ENCODE data around the gene MRPS21.

The MRPS21 gene

DNA sequence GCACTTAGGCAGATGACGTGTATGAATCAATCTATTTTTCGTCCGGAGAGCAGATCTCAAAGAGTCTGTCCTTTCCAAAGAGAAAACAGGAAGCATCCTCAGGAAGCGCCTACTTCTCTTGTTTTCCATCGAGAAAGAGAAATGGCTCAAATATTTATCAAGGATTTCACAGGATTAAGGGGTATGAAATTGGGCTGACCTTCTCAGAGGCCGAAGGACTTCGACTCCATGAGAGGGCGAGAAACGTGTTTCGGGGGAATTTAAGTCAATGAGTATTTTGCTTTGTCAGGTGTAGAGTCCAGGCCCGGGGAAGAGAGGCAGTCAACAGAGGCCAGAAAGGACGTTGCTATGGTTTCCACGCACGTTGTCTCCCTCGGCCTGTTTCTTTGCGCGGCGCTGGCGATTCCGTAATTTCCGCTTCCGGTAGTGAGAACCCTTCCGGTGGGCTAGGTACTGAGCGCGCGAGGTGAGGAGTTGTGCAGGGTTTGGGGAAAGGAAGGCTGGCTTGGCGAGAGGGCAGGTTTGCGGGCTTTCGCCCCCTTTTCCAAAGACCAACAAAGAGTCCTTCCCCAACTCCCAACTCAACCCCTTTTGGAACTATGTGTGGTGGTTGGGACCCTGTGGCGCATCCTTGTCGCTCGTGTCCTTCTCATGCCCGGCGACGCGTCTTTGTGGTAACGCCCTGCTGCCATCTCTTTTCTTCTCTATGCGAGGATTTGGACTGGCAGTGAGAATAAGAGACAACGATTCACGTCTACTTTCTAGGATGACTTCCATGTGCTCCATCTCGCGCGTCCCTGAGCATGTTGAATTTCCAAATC lies at the start of gene MRPS21:
MRPS21 (plus strand) TSS at position 429 of the 821 bp plus-strand sequence. CDS start 506 bp downstream, outside the sequence.
- peak; percentile 78 for DNase-seq (ENCODE audit: low spot score)
- H3K27ac ChIP-seq, result peak within 1 kb of the TSS; percentile 74
- CTCF ChIA-PET, result no interaction called here
- POLR2A ChIA-PET (ENCODE audit: low non-redundant PET), result no interaction called here
- TF ChIP-seq, protein P1, sequence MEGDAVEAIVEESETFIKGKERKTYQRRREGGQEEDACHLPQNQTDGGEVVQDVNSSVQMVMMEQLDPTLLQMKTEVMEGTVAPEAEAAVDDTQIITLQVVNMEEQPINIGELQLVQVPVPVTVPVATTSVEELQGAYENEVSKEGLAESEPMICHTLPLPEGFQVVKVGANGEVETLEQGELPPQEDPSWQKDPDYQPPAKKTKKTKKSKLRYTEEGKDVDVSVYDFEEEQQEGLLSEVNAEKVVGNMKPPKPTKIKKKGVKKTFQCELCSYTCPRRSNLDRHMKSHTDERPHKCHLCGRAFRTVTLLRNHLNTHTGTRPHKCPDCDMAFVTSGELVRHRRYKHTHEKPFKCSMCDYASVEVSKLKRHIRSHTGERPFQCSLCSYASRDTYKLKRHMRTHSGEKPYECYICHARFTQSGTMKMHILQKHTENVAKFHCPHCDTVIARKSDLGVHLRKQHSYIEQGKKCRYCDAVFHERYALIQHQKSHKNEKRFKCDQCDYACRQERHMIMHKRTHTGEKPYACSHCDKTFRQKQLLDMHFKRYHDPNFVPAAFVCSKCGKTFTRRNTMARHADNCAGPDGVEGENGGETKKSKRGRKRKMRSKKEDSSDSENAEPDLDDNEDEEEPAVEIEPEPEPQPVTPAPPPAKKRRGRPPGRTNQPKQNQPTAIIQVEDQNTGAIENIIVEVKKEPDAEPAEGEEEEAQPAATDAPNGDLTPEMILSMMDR (conservative IDR thresholded peaks at IDR 0.05; ENCODE audit: low read depth), result no peak

DNA sequence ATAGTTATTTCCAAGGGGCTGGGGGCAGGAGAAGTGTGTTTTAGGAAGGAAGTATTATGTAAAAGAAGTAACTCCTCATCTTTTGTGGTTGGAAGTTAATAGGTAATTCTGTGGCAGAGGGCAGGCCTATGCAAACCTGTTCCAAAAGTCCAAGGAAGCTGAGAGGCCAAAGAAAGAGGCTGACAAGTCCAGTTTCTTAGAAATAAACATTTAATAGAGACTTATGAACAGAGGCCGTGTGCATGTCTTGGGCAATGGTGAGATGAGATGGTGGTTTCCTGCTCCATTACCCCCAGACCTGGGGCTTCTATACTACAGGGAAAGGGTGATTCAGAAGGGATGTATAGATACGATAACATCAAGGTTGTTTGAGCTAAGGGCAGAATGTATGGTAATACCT lies 43.7 kb upstream of the MRPS21 start:
- CTCF ChIA-PET, result no interaction called here
- H3K27ac ChIP-seq, result no peak overlapping the region
- DNase-seq (ENCODE audit: low spot score), result no peak
- TF ChIP-seq, protein P1 (conservative IDR thresholded peaks at IDR 0.05; ENCODE audit: low read depth), result no peak
- POLR2A ChIA-PET (ENCODE audit: low non-redundant PET), result no interaction called here

DNA sequence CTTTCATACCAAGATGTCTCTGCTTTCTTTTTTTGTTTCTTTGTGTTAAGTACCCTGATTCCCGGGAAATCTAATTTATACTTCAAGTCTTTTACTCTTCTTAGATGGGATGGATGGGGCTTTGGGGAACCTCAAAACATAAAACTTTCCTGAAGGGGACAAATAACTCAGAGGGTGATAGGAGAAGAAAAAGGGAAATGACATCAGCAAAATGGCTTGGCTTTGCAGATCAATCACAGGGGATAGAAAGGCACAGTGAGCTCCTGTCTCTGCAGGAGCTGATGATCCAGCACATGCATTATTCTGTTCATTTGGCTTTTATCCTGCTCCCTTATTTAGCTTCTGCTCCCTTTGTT lies 37.5 kb upstream of the MRPS21 start:
- TF ChIP-seq, protein P1 (conservative IDR thresholded peaks at IDR 0.05; ENCODE audit: low read depth), result no peak; the same call in 1 of the 2 replicates
- DNase-seq (ENCODE audit: low spot score), result no peak
- ChIA-PET POLR2A (ENCODE audit: low non-redundant PET) (no interaction called here), CTCF (interaction anchor here (0.7 to 2.7 kb wide), 6 partner anchors 11 to 51 kb away, joined by 3 to 21 read pairs (median 4); partner anchors contain the start of gene CIART)
- H3K27ac ChIP-seq, result peak overlapping the region; percentile 63; the same call in 1 of the 2 replicates

DNA sequence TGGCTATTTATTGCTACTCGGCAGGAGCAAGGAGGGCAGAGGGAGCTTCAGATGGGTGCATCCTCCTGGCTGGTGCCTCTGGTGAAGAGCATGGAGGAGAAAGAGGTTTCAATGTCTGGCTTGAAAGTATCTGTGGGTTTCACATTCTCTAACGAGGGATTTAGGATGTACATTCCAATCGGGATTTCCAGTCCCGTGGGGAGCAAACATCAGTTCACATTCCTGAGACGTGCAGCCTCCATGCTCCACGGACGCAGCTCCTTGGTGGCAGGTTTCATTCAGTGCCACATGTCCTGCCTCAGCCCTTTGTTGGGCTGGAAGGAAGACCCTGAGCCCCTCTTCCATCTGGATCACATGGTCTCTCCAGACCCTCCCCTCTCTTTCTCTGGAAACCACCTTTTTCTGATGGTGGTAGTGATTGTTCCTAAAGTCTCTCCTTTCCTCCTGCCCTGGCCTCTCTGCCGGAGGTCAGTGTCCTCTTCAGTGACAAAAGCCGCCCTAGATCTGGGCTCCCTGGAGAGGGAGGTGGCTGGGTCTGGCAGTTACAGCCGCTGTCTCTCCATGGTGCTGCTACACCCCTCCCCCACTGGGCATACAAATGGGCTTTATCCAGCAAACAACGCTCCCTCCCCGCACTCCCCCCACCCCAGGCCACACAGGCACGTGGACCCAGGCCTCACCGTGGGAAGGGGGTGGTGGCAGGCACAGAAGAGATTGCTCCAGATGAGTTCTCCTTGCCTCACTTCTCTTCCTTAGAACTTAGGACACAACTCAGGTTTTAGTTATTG lies 36.9 kb upstream of the MRPS21 start:
- ChIA-PET CTCF (interaction anchor here (0.7 to 2.7 kb wide), 6 partner anchors 11 to 50 kb away, joined by 3 to 21 read pairs (median 4); partner anchors contain the start of gene CIART), POLR2A (ENCODE audit: low non-redundant PET) (no interaction called here)
- DNase-seq (ENCODE audit: low spot score), result no peak

GRCh38 chr1:150257624-150258585 lies 35.8 kb upstream of the MRPS21 start, which contains the start of gene CA14:
Gene CA14, plus strand, starts transcription at chr1:150257774. Its CDS starts 355 bp downstream, at chr1:150258129.
- no peak for DNase-seq (ENCODE audit: low spot score)
- POLR2A ChIA-PET (ENCODE audit: low non-redundant PET), result no interaction called here
- peak within 1 kb of the TSS; percentile 16; the same call in 1 of the 2 replicates for H3K27ac ChIP-seq
- CTCF ChIA-PET, result interaction anchor here (0.5 to 1.0 kb wide), 2 partner anchors 11 to 24 kb away, joined by 3 to 5 read pairs; no protein-coding TSS in a partner anchor
- TF ChIP-seq, protein P1 (conservative IDR thresholded peaks at IDR 0.05; ENCODE audit: low read depth), result no peak

More for the DNA sequence above, 36.9 kb upstream of the MRPS21 start:
- peak overlapping the region; percentile 16; the same call in 1 of the 2 replicates for H3K27ac ChIP-seq
- TF ChIP-seq, protein P1 (conservative IDR thresholded peaks at IDR 0.05; ENCODE audit: low read depth), result no peak

All from RWPE1 (cell line).